ENCODE measurements around the gene SPHKAP.
A peak's percentile ranks its signal among the peaks of the same experiment; 100 is the strongest.

The SPHKAP gene

GRCh38 chr2:228056293-228057097, 125.0 kb downstream of the SPHKAP start:
- POLR2A ChIA-PET = no interaction called here
- TF ChIP-seq CTCF (IDR thresholded peaks at IDR 0.05; ENCODE audit: insufficient read depth, low read length, missing control alignments) = no peak

GRCh38 chr2:228048838-228049490, 132.5 kb downstream of the SPHKAP start:
- CTCF ChIA-PET = interaction anchor here (0.7 to 3.8 kb wide), 6 partner anchors 9 to 1225 kb away, joined by 3 to 30 read pairs (median 3); no protein-coding TSS in a partner anchor
- DNase-seq (ENCODE audit: low read depth, low spot score) = no peak
- POLR2A ChIA-PET = no interaction called here
- H3K4me3 ChIP-seq (ENCODE audit: low read depth, low read length) = no peak overlapping the region
- peak; percentile 21 for TF ChIP-seq CTCF (IDR thresholded peaks at IDR 0.05; ENCODE audit: insufficient read depth, low read length, missing control alignments)

More at GRCh38 chr2:228056293-228057097, 125.0 kb downstream of the SPHKAP start:
- no peak for DNase-seq (ENCODE audit: low read depth, low spot score)
- no peak overlapping the region for H3K4me3 ChIP-seq (ENCODE audit: low read depth, low read length)
- CTCF ChIA-PET = no interaction called here

GRCh38 chr2:228040995-228041394, 140.5 kb downstream of the SPHKAP start:
- no peak for DNase-seq (ENCODE audit: low read depth, low spot score)
- POLR2A ChIA-PET = no interaction called here
- no peak overlapping the region for H3K4me3 ChIP-seq (ENCODE audit: low read depth, low read length)
- CTCF ChIA-PET = interaction anchor here (2.5 kb wide), 1 partner anchor 617 kb away, joined by 15 read pairs; no protein-coding TSS in a partner anchor
- no peak for TF ChIP-seq CTCF (IDR thresholded peaks at IDR 0.05; ENCODE audit: insufficient read depth, low read length, missing control alignments)

GRCh38 chr2:228039752-228040534, 141.5 kb downstream of the SPHKAP start:
- CTCF ChIA-PET = interaction anchor here (0.7 to 2.5 kb wide), 4 partner anchors 8 to 620 kb away, joined by 3 to 15 read pairs (median 4); no protein-coding TSS in a partner anchor
- peak; percentile 13 for TF ChIP-seq CTCF (IDR thresholded peaks at IDR 0.05; ENCODE audit: insufficient read depth, low read length, missing control alignments)
- DNase-seq (ENCODE audit: low read depth, low spot score) = no peak
- POLR2A ChIA-PET = no interaction called here
- no peak overlapping the region for H3K4me3 ChIP-seq (ENCODE audit: low read depth, low read length)

GRCh38 chr2:228038967-228039366, 142.5 kb downstream of the SPHKAP start:
- no peak for DNase-seq (ENCODE audit: low read depth, low spot score)
- POLR2A ChIA-PET = no interaction called here
- CTCF ChIA-PET = interaction anchor here (1.3 to 2.5 kb wide), 5 partner anchors 9 to 619 kb away, joined by 3 to 15 read pairs (median 3); no protein-coding TSS in a partner anchor
- TF ChIP-seq CTCF (IDR thresholded peaks at IDR 0.05; ENCODE audit: insufficient read depth, low read length, missing control alignments) = no peak
- no peak overlapping the region for H3K4me3 ChIP-seq (ENCODE audit: low read depth, low read length)
